ENCODE measurements around the gene TUBGCP2.
A peak's percentile ranks its signal among the peaks of the same experiment; 100 is the strongest.
"Not testable (repeated sequence)": the region's sequence is repeated elsewhere in the genome, so short reads cannot be mapped to it uniquely, and the experiment has no call there.

Gene TUBGCP2

DNA sequence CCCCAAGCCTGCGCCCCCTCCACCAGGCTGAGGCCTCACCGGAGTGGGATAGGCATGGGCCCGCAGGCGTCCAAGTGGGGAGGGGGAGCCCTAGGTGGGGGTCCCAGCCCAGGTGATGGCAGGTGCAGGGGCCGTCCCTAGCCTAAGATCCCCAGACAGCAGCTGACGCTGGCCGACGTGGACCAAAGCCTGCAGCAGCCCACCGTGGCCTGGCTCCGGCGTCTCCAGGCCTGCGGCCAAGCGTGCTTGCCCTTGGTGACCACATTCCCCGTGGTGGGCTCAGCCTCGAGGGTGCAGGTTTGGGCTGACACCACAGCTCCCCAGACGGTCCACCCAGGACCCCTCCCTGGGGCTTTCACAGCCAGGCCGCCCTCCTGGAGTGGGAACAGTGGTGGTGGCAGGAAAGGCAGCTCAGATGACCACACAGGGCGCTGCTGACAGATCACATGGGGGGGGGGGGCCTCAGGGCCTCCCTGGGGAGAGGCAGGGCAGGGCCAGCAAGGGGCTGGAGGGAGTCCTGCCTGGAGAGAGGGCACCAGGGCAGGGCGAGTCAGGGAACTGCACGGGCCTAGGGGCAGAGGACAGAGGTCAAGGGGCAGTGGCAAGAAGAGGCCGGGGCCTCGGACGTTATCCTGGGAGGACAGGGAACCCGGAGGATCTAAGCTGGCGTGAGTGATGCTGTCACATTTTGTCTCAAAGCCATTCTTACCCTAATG lies 31.2 kb downstream of the TUBGCP2 start:
- no peak for DNase-seq

DNA sequence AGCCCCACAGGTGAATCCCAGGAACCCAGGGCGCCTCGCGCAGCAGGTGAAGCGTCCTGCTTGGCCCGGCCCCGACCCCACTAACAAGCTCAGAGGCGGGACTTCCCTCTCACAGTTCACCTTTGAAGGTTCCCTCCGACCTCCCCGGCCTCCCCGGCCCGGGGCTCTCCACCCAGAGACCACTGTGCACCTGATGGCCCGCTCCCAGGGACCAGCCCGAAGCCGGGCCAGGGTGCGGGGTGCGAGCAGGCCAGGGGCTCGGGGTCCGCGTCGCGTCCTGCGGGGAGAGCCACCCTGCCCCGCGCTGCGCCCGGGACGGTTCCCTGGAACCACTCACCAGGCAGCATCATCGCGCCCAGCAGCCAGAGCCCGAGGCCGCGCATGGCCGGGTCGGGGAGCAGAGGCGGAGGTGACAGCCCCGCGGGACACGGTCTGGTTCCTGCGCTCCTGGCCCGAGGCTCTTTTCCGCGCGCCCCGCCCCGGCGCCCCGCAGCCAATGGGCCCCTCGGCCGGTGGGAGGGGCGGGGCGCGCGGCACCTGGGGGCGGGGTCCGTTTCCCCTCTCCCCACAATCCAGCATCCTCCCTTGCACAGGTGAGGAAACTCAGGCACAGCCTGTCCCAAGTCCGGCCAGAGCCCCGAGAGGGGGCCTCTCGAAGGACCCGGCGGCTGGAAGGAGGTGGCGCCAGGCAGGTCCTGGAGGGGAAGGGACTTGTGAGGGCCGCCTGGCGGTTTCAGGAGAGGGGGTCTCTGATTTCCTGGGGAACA lies 32.1 kb downstream of the TUBGCP2 start, which contains the start of gene ADAM8:
Gene ADAM8 (minus strand): TSS at position 434 of the 767 bp plus-strand sequence. CDS start 51 bp downstream, at position 383.
- peak; percentile 60 to 68 for DNase-seq

DNA sequence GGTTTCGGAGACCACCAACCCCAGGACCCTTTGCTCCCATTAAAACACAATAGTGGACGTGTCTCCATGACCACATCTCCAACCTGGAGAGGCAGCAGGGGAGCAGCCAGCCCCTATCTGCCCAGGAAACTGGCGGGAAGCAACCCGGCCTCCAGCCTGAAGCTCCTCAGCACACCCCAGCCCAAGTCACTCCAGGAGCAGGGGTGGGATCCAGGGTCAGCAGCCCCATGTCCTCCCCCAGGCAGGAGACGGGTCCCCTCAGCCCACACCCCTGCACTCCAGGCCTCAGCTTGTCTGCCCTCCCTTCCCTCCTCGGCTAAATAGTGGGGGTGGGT lies 32.6 kb downstream of the TUBGCP2 start:
- DNase-seq, result no peak

DNA sequence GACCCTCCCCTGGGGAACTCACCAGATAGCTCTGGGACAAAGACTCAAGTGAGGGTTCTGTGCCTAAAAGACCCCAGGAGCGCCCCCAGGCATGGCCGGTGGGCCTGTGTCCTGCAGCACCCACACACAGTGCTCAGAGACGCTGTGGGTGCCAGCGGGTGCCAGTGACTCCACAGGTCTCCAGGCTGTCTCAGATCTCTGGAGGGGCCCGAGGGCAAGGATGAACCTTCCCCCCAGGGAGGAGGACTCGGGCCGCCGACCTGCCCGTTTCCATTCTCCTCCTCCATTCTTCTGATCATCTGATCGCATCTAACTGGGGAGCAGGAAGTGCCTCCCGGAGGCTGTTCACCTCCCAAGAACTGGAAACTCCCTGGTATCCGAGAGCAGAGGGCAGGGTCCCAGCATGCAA lies 33.0 kb downstream of the TUBGCP2 start:
- peak in 1 of 2 experiments; percentile 37 for DNase-seq

DNA sequence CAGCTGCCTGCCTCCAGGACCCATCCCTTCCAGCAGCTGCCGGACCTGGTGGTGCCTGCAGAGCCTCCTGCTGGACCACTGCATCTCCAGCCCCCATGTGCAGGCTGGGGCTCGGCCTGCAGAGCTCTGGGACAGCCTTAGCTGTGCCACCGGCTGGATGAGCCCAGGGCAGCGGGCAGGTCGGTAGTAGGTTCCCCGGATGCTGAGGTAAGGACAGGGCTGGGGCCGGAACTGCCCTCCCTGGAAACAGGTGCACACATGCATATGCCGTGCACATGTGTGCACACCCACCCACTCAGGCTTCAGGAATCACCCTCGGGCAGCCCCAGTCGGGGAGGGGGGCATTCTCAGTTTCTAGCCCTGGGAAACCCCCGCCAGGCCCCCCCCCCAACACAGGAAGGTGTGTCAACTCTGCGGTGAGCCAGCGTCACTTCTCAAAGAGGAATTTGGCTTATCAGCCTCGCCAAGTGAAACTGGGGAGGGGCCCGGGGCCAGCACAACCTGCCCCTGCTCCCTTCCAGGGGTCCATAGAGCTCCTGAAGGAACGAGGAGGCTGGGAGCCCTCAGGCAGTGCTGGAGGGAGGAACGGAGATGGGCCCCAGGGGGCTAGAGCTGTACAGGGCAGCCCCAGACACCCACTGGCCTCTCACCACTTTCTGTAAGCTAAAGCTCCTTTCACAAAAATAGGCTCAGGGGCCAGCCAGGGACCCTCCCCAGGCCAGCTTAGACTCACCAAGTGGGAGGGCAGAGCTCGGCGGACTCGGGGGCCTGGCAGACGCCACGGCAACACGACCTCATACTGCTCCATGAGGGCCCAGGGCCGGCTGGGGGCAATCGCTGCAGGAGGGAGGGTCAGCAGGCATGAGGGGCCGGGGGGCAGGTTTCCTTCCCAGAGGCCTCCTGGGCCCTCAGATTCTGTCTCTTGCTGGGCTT lies 33.7 kb downstream of the TUBGCP2 start:
- peak; percentile 80 to 88 for DNase-seq

DNA sequence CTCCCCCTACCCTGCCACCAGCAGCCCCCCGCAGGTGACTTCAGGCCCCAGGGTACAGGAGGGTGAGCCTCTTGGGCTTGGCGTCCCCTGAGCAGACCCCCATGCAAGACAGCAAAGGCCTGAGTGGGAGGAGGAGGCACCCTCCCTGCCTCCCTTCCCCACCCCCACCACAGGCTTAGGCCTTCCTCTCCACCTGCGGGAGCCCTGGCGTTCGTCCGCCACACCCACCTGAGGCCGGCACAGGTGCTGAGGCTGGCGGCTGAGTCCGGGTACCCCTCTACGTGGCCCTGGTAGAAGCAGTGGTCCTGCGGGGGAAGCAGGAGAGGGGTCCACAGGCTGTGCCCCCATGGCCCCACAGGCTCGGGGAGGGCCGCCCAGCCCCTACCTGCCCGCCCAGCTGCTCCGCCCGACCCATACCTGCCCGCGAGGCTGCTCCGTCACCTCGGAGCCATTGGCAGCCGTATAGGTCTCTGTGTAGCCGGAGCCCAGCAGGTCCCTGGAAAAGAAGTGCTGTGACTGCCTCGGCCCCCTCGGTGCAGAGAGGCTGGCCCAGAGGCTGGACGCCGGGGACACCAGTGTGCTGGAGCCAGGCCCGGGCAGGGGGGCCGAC lies 35.0 kb downstream of the TUBGCP2 start:
- no peak for DNase-seq

DNA sequence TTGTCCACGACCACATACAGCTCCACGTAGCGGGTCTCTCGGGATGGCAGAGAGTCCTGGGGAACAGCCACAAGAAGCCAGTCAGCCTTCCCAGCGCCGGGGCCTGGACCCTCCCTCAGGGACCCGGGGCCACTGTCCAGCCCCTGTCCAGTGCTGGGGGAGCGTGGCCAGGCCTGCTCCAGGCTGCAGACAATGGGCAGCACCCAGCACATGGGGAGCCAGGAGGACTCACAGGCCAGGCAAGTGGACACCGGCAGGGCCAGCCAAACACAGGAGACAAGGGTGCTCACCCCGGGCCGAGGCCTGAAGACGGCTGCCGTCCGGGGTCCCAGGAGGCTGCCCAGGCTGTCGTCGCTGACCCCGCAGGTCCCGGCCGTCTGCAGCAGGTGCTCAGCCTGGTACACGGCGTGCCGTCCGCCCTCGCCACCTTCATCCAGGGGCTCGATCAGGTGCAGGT lies 35.7 kb downstream of the TUBGCP2 start:
- DNase-seq, result no peak

DNA sequence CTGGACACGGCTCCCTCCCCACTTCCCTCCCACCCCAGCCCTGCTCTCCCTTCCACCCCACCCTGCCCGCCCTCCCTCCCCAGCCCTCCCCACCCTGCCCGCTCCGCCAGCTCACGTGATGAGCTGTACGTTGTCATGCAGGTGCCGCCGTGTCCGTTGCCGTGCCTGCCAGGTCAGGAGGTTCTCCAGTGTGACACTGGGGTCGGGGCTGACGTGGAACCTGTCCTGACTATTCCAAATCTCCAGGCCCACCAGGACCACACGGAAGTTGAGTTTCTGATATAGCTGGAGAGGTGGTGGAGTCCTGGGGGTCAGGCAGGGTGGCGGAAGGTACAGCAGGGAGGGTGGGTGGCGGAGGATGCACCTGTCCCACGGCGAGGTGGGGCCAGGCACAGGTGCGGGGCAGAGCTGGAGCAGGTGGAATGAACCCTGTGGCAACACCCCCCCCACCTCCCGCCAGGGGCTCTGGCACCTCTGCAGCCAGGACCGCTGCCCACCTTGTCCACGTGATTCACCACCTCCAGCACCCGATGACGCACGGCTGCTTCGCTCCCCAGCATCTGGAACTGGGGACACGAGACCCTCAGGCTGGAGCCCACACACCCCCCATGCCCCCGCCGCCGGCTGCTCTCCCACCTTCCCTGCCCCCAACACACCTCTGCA lies 36.2 kb downstream of the TUBGCP2 start:
- DNase-seq, result no peak

DNA sequence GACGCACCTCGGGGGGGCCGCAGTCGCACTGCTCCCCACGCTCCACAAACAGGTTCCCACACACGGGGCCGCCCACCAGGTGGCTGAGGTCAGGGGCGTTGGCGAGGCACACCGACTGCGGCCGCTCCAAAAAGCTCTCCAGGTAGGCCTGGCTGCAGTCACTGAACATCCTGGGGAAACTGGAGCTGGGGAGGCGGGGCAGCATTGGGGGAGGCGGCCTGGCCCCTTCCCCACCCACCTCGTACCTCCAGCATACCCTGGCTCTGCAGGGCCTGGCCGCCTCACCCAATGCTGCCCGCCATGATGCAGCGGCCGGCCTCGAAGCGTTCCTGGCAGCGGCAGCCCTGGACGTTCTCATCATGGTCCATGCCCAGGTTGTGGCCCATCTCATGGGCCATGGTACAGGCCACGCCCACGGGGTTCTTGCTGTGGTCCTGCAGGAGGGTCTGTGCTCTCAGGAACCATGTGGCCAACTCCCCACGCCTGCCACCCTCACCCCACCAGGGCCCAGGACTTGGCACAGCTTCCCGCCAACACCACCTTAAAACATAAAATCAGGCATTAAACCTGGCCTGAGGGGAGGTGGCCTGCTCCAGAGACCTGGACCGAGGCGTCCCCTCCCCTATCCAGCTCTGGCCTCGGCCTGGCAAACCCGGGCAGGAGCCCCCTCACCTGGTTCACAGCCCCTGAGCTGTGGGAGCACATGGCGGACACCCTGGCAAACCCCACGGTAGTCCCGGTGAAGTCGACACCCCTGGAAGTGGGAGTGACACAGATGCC lies 37.0 kb downstream of the TUBGCP2 start:
- no peak for DNase-seq

DNA sequence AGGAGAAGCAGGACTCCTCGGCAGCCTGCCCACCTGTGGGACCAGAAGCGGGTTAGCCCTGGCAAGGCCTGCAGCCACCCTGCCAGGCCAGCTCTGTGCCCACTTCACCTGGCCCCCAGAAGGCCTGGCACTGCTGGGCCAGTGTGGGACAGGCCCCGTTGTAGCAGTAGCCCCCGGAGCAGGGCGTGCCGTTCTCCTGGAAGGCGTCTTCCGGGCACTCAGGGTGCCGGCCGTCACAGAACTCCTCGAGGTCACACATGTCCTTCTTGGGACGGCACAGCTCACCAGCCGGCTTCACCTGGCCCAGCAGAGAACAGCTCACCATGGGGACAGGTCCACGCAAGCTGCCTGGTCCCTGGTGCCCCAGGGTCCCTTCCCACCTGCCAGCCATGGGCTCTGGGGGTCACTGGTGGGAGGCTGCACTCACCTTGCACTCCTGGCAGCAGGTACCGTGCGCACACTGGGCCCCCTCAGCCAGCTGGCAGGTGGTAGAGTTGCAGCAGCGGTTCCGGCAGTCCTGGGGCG lies 37.8 kb downstream of the TUBGCP2 start:
- no peak for DNase-seq

DNA sequence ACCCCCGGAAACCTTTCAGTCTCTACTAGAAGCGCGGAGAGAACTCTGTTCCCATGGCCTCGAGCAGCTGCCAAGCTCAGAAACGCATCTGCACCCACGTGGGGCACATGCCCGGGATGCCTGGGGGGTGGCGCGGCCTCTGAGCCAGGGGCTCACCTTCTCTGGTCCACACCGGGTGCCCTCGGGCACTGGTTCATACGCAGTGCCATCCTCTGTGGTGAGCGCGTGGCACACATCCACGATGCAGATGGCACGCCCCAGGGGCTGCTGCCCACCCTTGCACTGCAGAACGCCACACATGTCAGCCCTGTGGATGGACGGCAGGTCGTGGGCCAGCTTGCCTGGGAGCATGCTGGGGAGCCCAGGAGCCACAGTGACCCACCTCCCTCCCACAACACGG lies 38.5 kb downstream of the TUBGCP2 start:
- no peak for DNase-seq

DNA sequence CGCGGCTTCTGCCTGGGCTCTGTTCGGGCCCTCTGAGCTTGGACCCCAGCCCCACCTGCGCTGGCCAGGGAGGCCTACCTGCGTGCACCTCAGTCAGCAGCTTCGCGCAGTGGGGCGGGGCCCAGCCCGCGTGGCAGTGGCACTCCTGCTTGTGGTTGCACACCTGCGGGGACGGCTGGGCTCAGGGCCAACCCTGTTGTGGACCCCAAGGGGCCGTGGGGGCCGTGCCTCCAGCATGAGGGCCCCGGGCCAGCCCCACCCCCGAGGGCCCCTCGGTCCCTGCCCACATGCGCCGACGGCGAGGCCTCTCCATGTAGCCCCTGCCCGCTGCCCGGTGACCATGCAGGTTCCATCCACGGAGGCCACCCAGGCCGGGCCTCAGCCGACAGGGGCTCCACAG lies 39.3 kb downstream of the TUBGCP2 start:
- no peak for DNase-seq

DNA sequence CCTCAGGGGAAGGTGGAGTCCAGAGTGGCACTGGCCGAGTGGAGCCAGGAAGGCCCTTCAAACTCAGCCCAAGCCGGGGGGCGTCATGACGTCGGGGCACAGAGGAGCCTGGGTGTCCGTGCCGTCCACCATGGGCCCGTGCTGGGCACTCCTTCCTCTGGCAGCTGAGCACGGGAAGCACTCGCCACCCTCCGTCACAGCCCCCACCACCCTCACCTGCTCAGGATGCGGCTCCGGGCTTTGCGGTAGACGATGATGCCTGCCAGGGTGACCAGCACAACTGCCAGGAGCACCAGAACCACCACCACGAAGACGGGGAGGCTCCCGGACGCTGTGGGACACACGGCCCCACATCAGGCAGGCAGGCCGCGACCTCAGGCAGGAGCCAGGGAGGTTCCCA lies 40.1 kb downstream of the TUBGCP2 start:
- DNase-seq, result no peak

DNA sequence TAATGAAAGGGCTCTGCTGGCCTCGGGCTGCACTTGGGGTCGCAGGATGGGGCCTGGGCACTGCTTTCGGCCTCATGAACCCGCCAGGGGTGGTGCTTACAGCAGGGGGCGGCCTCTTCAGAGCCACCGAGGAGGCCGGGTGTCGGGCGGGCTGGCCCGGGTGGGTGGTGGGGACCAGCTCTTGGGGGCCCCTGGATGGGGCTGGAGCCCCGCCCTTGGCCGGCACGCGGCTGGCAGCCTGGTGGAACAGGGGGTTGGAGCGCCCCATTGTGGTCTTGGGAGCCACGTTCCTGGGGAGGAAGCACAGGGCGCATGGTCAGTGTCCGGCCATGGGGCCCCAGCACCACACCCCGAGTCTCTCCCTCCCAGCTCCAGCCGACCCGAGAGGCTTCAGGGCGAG lies 40.8 kb downstream of the TUBGCP2 start:
- no peak for DNase-seq

DNA sequence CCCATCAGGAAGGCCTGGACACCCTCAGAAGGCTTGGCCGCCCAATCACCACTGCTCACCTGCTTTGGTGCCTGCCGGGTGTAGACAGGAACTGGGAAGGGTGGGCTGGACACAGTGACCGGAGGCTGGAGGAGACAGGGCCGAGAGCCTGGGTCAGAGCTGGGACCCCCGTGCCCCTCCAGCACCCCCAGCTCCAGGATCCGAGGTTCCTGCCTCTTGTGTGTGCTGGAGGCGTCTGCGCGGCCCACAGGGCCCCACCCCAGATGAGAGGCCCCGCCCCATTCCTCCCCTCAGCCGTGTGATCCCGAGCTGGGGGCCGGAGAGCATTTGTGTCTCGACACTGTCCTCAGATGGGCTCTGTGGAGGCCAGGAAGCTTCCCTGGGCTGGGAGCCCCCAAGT lies 41.4 kb downstream of the TUBGCP2 start:
- no peak for DNase-seq

DNA sequence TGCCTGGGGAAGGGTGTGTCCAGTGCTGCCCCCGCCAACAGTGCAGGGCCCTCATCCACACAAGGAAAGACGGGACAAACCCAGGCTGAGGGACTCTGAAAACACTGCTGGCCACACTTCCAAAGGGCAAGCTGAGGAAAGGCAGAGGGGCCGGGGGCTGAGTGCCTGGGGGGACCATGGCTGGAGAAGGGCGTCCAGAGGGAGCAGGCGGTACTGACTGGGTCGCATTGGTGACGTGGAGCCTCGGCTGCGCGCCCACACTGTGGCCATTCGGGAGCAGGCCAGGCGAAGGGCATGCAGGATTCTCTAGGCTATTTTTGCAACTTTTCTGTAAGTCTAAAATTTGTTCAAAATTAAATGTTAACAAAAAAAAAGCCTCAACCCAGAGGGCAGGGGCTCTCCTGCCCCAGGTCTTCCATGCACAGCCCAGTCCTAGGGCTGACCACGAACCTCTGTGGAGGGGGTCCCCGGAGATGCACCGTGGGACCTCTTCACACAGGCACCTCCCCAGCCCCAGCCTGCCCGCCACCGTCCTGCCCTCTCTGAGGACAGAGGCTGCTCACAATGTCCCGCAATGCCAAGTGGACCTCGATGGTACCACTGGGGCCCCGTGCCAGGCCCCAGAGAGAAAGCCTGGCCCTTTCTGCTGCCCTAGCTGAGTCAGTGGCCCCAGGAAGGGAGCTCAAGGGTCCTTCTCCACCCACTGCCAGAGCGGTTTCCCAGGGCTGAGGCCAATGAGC lies 42.4 kb downstream of the TUBGCP2 start:
- DNase-seq, result no peak

DNA sequence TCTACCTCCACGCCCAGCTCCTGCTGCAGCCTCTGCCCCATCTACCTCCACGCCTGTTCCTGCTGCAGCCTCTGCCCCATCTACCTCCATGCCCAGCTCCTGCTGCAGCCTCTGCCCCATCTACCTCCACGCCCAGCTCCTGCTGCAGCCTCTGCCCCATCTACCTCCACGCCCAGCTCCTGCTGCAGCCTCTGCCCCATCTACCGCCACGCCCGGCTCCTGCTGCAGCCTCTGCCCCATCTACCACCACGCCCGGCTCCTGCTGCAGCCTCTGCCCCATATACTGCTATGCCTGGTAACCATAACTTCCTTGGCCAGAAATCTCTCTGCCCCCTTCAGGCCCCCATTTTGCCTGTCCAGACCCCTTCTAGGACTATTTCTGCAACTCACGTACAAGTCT lies 43.6 kb downstream of the TUBGCP2 start:
- not testable (repeated sequence) for DNase-seq

DNA sequence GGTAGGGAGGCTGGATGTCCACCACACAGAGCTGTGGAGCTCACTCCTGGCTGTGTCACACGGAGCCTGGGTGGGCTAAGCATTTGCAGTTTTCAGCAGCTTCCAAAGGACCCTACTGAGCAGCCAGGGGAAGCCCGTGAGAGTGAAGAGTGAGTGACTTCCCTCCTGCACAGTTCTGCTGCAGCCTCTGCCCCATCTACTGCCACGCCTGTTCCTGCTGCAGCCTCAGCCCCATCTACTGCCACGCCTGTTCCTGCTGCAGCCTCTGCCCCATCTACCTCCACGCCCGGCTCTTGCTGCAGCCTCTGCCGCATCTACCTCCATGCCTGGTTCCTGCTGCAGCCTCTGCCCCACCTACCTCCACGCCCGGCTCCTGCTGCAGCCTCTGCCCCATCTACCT lies 44.2 kb downstream of the TUBGCP2 start:
- DNase-seq, result no peak

DNA sequence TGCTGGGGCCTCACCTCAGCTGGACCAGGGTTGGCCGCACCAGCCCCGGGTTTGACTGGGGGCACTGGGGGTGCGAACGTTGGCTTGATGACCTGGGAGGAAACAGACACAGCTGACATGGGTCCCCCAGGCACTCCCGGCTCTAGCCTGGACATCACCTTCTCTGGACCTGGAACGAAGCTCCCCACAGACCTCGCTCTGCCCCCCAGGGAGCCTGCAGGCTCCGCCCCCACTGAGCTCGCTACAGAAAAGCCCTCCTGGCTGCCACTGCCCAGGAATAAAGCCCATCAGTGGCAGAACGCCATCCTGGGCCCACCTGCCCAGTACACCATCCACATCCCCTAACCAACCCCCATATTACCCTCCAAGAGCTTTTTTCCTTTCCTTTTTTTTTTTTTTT lies 45.0 kb downstream of the TUBGCP2 start:
- DNase-seq, result no peak

DNA sequence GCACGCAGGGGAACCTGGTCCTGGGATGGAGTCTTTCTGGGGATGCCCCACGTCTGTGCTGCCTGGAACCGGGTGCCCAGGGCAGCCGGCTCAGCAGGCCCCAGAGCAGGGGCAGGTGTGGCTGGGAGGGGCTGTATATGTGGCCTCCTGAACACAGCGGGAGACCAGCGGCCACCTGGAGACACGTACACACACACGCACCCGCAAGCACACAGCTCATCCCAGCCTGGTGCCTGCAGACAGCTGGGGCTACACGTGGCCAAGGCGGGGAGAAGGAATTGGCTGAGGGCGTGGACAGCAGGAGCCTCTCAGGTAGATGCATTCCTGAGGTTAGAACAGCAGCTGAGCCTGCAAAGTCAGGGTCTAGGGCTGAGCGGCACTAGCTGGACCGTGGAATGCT lies 46.0 kb downstream of the TUBGCP2 start:
- DNase-seq, result no peak

Measured in stimulated activated CD4-positive, alpha-beta T cell treated with anti-CD3 and anti-CD28 coated beads, Interleukin-4, amount 100 ng/mL, for 4 hours (primary cell).